K562 (cell line): ENCODE results near the gene TFCP2. TPM values are rescaled to one million over a fixed set of nuclear protein-coding genes. Genes with fewer than 3 reads are reported as not detected.
A peak's percentile ranks its signal among the peaks of the same experiment; 100 is the strongest.

Experiments
- ATAC-seq: fragments of 200-7000 bp; cut with Tn5 transposase; 3 replicates; pipeline ENCODE4 v1.9.1; 2020; ENCODE audit warnings: moderate library complexity
- BruUV-seq: library from RNA; stranded (reverse); fragments of 400-500 nt; replicated peaks from 2 replicates; lab custom pipeline; 2021; lab: Mats Ljungman, UMichigan
- CTCF ChIA-PET: fragments of 300-600 bp; formaldehyde crosslinking; extraction: SDS; loops from one replicate; lab custom pipeline; 2021; ENCODE audit warnings: low intra/inter-chr PET ratio; lab: Yijun Ruan, JAX
- POLR2A ChIA-PET: fragments of 300-600, 350-650 bp; sonication (Branson Sonifier 250); formaldehyde crosslinking; extraction: SDS; loops from one replicate; lab custom pipeline; 2021; ENCODE audit warnings: antibody characterized with exemption, inconsistent platforms; lab: Yijun Ruan, JAX
- DNase-seq, 4 experiments: peaks; one replicate each; pipeline versions ENCODE4 v3.0.0 to v3.0.0-alpha.2; 2011 to 2018; ENCODE audit warnings: low spot score in 3 of 4, mixed read lengths in 3 of 4; ENCODE audit errors: extremely low read depth in 1 of 4
- FAIRE-seq: peaks from 2 replicates; lab custom pipeline; 2011; peaks lifted over from hg19 to GRCh38; lab: Jason Lieb, UNC
- H2AFZ ChIP-seq: 2 replicates; pipeline ENCODE4 v1.6.0; 2011; ENCODE audit warnings: low read depth, low read length, control low read depth, inconsistent platforms
- H3K27ac ChIP-seq: fragments of 200-600 bp; 3 replicates; pipeline ENCODE4 v1.8.0; 2011; ENCODE audit warnings: low read depth, mild to moderate bottlenecking, control low read depth, inconsistent platforms, low read length, moderate library complexity, mixed read lengths; ENCODE audit errors: extremely low read depth
- H3K27me3 ChIP-seq, 2 experiments: fragments of 300-600 bp in 1 of 2; 2 replicates in 1 of 2; 3 replicates in 1 of 2; pipeline versions ENCODE4 v1.6.0 to v1.8.0; 2011; ENCODE audit warnings: inconsistent platforms in 2 of 2, low read length in 2 of 2, mild to moderate bottlenecking in 1 of 2, mixed read lengths in 1 of 2, moderate library complexity in 1 of 2; ENCODE audit not compliant: control insufficient read depth in 2 of 2, insufficient read depth in 2 of 2
- H3K36me3 ChIP-seq: fragments of 300-600 bp; 3 replicates; pipeline ENCODE4 v1.8.0; 2011; ENCODE audit warnings: mild to moderate bottlenecking, low read length, inconsistent platforms; ENCODE audit not compliant: control insufficient read depth, insufficient read depth
- H3K4me1 ChIP-seq, 2 experiments: fragments of 200-600 bp in 1 of 2; replicated peaks in 1 of 2; 2 replicates in 1 of 2; 3 replicates in 1 of 2; pipeline versions ENCODE4 v1.5.1 to v1.8.0; 2011; ENCODE audit warnings: inconsistent platforms in 2 of 2, low read length in 2 of 2, mild to moderate bottlenecking in 1 of 2, mixed read lengths in 1 of 2, moderate library complexity in 1 of 2; ENCODE audit not compliant: control insufficient read depth in 2 of 2, insufficient read depth in 2 of 2
- H3K4me2 ChIP-seq: 2 replicates; pipeline ENCODE4 v1.6.1; 2011; ENCODE audit warnings: low read length, control low read depth, inconsistent platforms, mixed read lengths; ENCODE audit not compliant: insufficient read depth
- H3K4me3 ChIP-seq: fragments of 200-600 bp; sonication (generic), shearing (Covaris generic); 2 replicates; pipeline ENCODE4 v1.5.1; 2016; ENCODE audit warnings: control low read depth, inconsistent platforms
- H3K79me2 ChIP-seq: fragments of 200-600 bp; 3 replicates; pipeline ENCODE4 v1.8.0; 2011; ENCODE audit warnings: low read length, inconsistent platforms; ENCODE audit not compliant: control insufficient read depth, insufficient read depth
- H3K9ac ChIP-seq, 2 experiments: 2 replicates each; pipeline versions ENCODE4 v1.6.0 to v1.6.1; 2011; ENCODE audit warnings: low read depth in 2 of 2, low read length in 2 of 2, control low read depth in 1 of 2, inconsistent platforms in 1 of 2, mild to moderate bottlenecking in 1 of 2, mixed read lengths in 1 of 2; ENCODE audit not compliant: insufficient read depth in 1 of 2
- H3K9me1 ChIP-seq: one replicate; pipeline ENCODE4 v1.6.0; 2011; ENCODE audit warnings: inconsistent platforms, mild to moderate bottlenecking, low read length, moderate library complexity; ENCODE audit not compliant: control insufficient read depth, insufficient read depth
- H3K9me3 ChIP-seq: replicated peaks from 2 replicates; pipeline ENCODE4 v1.5.1; 2011; ENCODE audit warnings: low read depth, low read length, inconsistent platforms; ENCODE audit not compliant: control insufficient read depth, insufficient read depth
- H4K20me1 ChIP-seq: replicated peaks from 2 replicates; pipeline ENCODE4 v1.6.1; 2011; ENCODE audit warnings: low read length, inconsistent platforms, mixed read lengths; ENCODE audit not compliant: control insufficient read depth, insufficient read depth
- NFE2L1 ChIP-seq: fragments of 450-650 bp; IDR thresholded peaks from 2 replicates; pipeline ENCODE4 v1.6.1; 2016; ENCODE audit warnings: missing genetic modification characterization, low read depth, mild to moderate bottlenecking, missing compliant biosample characterization, moderate library complexity, borderline replicate concordance
- SIRT6 ChIP-seq: IDR thresholded peaks from one replicate; pipeline ENCODE4 v1.6.1; 2012; ENCODE audit warnings: low read depth, mild to moderate bottlenecking, control low read depth, inconsistent platforms, low read length, moderate library complexity
- THRB ChIP-seq: fragments of 450-650 bp; formaldehyde crosslinking; conservative IDR thresholded peaks from 2 replicates; pipeline ENCODE4 v1.4.0; 2022; ENCODE audit warnings: mild to moderate bottlenecking, missing genetic modification characterization
- ZNF134 ChIP-seq: fragments of 250-450 bp; sonication (Bioruptor Pico); conservative IDR thresholded peaks from 2 replicates; pipeline ENCODE4 v1.4.0; 2020
- WGBS: fragments of 100-300 bp; shearing (Covaris generic); methylation state at CpG from one replicate; pipeline ENCODE4 v1.1.6; 2016; ENCODE audit warnings: low coverage, mixed read lengths; ENCODE audit not compliant: insufficient coverage; ENCODE audit errors: missing lambda C conversion rate; 5-methylcytosine and 5-hydroxymethylcytosine counted together
- in situ Hi-C: fragments of 300-500 bp; cut with MboI; formaldehyde crosslinking; loops from 4 replicates; pipeline ENCODE4 v1.15.0; 2018; ENCODE audit warnings: inconsistent platforms, mixed read lengths
- intact Hi-C: fragments of 100-400 bp; cut with micrococcal nuclease; formaldehyde crosslinking; loops from 2 replicates; pipeline ENCODE4 v1.14.2; 2022
- polyA plus RNA-seq, 8 experiments: library from polyadenylated mRNA; depleted of rRNA in 4 of 8; stranded (reverse) in 5 of 8; unstranded in 3 of 8; fragments of >200 nt; fragmentation: Nextera tagmentation in 2 of 8; fragmentation: Illumina TruSeq in 1 of 8; extraction: Ambion mirVana in 2 of 8; extraction: Trizol in 1 of 8; gene quantifications; 2 replicates each; pipeline versions ENCODE4 v1.2.1 to v1.2.3, GENCODE V29; 2011 to 2014; ENCODE audit warnings: inconsistent platforms in 1 of 8, missing spikeins in 1 of 8
- total RNA-seq, 7 experiments: library from RNA; depleted of rRNA in 6 of 7; stranded (reverse); fragments of >200 nt in 6 of 7; fragmentation: Illumina TruSeq in 2 of 7; extraction: Trizol in 2 of 7; gene quantifications; 2 replicates each; pipeline versions ENCODE4 v1.2.1 to v1.2.3, GENCODE V29; 2011 to 2021; ENCODE audit warnings: low replicate concordance in 1 of 7

The TFCP2 gene
- total and polyA plus RNA-seq, 9 of the 15 experiments (the other 6 are each of a cell fraction or from before 2014, with no cell fraction given): 8.0 to 38.9 (median 19.3) TPM

DNA sequence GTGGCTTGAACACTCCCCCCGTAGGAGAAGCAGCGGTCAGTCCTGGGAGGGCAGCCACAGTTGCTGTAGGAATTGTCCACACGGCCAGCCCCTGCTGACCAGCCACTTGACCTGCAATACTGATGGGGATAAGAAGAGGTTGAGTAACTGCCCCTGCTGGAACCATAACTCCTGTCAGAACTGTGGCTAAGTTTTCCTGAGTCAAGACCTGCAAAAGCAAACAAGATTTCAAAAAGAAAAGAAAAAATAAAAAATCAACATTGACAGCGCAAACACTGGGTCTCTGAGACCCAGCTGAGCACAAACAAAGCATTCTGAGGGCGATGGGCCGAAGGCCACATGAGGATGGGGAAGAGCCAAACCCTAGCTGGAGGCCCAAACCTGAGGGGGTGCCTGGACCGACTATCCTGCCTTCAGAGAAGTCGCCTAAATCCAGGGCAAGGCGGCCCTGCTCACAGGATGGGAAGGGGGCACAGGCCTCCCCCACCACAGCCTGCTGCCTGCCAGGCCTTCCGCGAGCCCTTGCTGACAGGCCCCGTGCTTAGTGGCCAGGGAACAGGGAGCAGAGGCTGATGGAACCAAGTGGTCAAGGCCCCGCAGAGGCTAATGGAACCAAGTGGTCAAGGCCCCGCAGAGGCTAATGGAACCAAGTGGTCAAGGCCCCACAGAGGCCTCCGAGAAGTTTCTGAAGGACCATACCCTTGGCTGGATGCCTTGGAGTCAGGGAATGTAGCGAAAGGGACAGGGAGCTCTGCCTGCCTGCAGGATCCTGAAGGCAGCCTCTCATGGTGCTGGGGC lies 25.8 kb upstream of the TFCP2 start:
- Histone ChIP-seq H3K9me3 (no peaks in the 10 kb centered on the region), H3K27ac (no peak overlapping the region), H3K9ac (peak overlapping the region in 1 of 2 experiments; percentile 47; a peak in 2 of 4 replicates), H2AFZ (no peak overlapping the region), H3K36me3 (no peaks in the 10 kb centered on the region)
- no TSS peak for BruUV-seq
- CTCF ChIA-PET: no interaction called here
- DNase-seq: no peak
- TF ChIP-seq NFE2L1 (tag) (no peak), SIRT6 (no peak), THRB (CRISPR knock-in tag) (no peak), ZNF134 (CRISPR knock-in tag) (no peak)
- TF ChIP-seq, all 486 proteins: peak for 0
- POLR2A ChIA-PET: interaction anchor here (0.5 to 2.4 kb wide), 2 partner anchors 14 to 19 kb away, joined by 3 to 7 read pairs; partner anchors contain the start of gene POU6F1
- Histone ChIP-seq H3K9me1 (no peaks in the 10 kb centered on the region), H3K4me2 (no peak overlapping the region), H4K20me1 (no peaks in the 10 kb centered on the region), H3K79me2 (no peaks in the 10 kb centered on the region), H3K4me1 (peaks cover 0 to 17% of the 10 kb centered on the region in 2 experiments; a peak in 3 of 5 replicates), H3K4me3 (no peak overlapping the region), H3K27me3 (no peaks in the 10 kb centered on the region)
- ATAC-seq: peak; percentile 36; the same call in 2 of the 3 replicates
- intact Hi-C loops: no loop called here
- in situ Hi-C loops: no loop called here
- 59% methylated on average over 15 of the region's 16 CpGs for WGBS
- FAIRE-seq: no peak
